GM12875 (cell line): Measurements from ENCODE around the gene SLC35F6.

ENCODE experiments used
- H3K4me3 ChIP-seq: one replicate; pipeline ENCODE4 v1.5.1; 2011; ENCODE audit warnings: low read depth, low read length, control low read depth
- CTCF ChIP-seq: IDR thresholded peaks from 2 replicates; pipeline ENCODE4 v1.5.1; 2011; ENCODE audit warnings: low read depth, mild to moderate bottlenecking, control low read depth, inconsistent platforms, low read length, moderate library complexity, borderline replicate concordance; ENCODE audit not compliant: insufficient read depth

The SLC35F6 gene

DNA sequence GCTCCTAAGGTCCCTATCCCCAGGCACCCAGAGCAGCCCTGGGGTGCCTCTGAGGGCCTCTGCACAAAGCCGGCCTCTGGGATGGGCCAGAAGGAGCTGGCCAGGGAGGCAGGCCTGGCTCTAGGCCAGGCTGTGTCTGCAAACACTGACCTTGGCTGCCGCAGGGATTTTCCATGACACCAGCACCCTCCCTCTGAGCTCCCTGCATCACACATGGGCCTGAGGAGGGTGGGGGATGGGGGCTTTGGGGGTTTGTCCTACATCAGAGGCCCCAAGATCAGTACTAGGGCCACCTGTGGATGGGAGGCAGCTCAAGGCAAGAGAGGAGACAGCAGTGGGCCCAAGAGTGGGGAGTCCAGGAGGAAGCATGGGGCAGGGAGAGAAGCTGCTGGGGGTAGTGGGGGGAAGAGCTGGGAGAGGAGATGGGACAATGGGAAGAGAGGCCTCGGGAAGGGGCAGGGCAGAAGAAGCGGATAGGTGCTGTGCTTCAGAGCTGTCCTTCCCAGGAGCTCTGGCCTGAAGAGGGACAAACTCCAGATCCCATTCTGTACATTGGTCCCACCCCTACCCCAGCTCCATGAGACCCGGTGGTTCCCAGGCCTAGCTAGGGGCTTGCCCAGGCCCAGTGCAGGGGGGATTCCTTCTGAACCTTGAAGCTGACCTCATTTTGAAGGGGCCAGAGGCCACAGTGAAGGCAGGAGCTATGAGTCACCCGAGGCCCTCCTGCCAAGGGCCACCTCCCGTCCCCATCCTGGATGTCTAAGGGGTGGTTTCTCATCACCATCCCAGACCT, 43.6 kb upstream of the SLC35F6 start:
- no peak overlapping the region for H3K4me3 ChIP-seq
- no peak for TF ChIP-seq CTCF

DNA sequence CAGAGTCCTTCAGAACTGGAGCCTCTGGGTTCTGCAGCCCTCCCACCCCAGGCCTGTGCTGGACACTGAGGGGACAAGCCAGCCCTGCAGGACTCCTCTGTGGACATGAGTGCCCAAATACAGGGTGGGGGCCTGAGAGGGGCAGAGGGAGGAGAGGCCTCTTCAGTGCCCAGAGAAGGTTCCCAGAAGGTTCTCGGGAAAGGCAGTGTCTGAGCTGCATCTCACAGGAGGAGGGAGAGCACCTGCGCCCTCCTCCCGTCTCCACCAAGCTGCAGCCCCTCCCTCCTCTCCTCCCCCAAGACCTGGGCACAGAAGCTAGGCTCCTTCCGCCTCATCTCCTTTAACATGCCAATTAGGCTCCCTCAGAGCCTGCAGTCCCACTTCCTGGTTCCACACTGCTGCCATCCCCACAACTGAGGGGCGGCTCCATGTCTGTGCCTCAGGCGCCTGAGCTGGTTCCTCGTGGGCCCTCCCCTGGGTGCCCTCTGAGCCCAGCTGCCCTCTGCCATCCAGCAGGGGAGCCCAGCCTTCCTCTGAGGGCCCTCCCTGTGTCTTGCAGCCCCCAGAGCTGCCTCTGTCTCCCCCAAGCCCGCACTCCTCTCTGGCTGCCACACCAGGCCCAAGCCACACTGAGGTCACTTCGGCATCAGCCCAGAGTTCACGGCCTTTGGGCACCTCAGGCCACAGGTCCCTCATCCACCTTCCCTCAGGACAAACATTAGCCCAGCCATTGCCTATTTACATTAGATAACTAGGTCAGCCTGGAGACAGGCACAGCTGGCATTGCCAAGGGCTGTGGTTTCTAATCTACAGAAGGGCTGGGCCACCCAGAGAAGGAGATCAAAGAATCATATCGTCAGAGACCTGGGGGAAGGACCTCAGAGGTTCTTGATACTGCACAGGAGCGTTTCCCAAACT, 42.7 kb upstream of the SLC35F6 start:
- TF ChIP-seq CTCF = no peak
- H3K4me3 ChIP-seq = no peak overlapping the region

- TF ChIP-seq CTCF = no peak
- H3K4me3 ChIP-seq = no peak overlapping the region
Observed at GRCh38 chr2:26722328-26722727, 41.8 kb upstream of the SLC35F6 start.

- no peak for TF ChIP-seq CTCF
- H3K4me3 ChIP-seq = no peak overlapping the region
Observed at GRCh38 chr2:26722911-26723310, 41.2 kb upstream of the SLC35F6 start.

DNA sequence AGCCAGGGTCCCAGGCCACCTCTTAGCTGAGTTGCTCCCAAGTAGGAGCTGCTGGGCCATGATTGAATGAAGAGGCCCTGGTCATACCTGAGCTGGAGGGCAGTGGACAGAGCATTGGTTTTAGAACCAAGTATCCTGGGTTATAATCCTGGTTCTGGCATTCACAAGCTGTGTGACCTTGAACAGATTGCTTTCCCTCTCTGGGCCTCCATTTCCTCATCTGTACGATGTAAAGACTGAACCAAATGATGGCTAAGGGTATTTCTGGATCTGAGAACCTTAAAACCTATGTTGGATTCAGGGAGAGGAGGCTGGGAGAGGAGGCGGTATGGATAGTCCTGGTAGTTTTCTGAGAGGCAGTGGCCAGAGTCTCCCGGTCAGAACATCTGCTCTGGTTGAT, 40.6 kb upstream of the SLC35F6 start:
- H3K4me3 ChIP-seq = no peak overlapping the region
- no peak for TF ChIP-seq CTCF

DNA sequence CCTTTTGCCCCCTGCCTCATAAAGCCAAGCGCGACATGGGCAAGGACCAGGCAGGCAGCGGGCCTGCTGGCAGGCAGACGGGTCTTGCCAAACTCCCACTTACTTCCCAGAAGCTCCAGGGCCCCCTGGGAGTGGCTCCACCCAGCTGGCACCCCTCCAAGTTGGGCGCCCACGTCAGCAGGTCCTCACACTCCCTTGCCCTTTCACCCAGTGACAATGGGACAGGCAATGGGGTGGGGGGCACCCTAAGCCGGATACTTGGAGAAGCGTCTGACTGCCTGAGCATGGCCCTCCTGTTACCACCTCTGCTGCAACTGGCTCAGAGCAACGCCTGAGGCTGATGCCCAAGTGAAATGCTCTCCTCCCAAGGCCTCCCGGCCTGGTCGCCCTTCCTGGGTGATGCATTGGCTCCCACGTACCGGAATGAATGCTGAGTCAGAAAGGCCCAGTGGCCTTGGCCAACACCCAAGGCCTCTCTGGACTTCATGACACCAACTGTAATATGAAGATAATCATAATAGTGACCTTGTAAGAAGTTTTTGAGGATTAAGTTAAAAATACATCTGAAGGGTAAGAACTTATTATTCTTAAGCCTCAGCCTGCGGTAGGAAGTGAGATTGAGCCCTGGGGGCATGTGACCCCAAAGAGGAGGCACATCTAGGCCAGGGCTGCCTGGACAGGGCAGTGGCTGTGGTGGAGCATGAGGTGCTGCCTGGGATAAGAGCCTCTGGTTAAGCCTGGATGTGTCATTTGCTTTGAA, 39.9 kb upstream of the SLC35F6 start:
- no peak for TF ChIP-seq CTCF
- no peak overlapping the region for H3K4me3 ChIP-seq
